ENCODE data around the gene FOXP1. TPM values are rescaled to one million over a fixed set of nuclear protein-coding genes. Genes with fewer than 3 reads are reported as not detected.

Gene FOXP1
- total and polyA plus RNA-seq, 9 of the 15 experiments (the other 6 are each of a cell fraction or from before 2014, with no cell fraction given): 7.7 to 34.5 (median 13.7) TPM

GRCh38 chr3:71128961-71129360, 454.6 kb downstream of the FOXP1 start:
- H3K9me3 ChIP-seq (replicated peaks; ENCODE audit: control insufficient read depth, insufficient read depth, low read depth, low read length): no peaks in the 10 kb centered on the region
- ATAC-seq (no peak), FAIRE-seq (no peak), DNase-seq (ENCODE audit: extremely low read depth in 1 of 4, low spot score in 3 of 4) (peak in 1 of 4 experiments; percentile 21)
- 0% methylated on average over 6 of the region's 6 CpGs for WGBS (ENCODE audit: insufficient coverage, low coverage, missing lambda C conversion rate)
- H3K79me2 ChIP-seq (ENCODE audit: control insufficient read depth, insufficient read depth, low read length): peaks cover 54% of the 10 kb centered on the region
- no peaks in the 10 kb centered on the region for H4K20me1 ChIP-seq (replicated peaks; ENCODE audit: control insufficient read depth, insufficient read depth, low read length)
- ChIA-PET POLR2A (interaction anchor here (0.6 to 0.7 kb wide), 2 partner anchors 36 to 198 kb away, joined by 3 to 7 read pairs; no protein-coding TSS in a partner anchor), CTCF (ENCODE audit: low intra/inter-chr PET ratio) (no interaction called here)
- H3K36me3 ChIP-seq (ENCODE audit: control insufficient read depth, insufficient read depth, low read length): no peaks in the 10 kb centered on the region
- H3K27ac ChIP-seq (ENCODE audit: extremely low read depth, low read depth, low read length): peak overlapping the region; percentile 83
- no peak for TF ChIP-seq THRB (CRISPR knock-in tag; conservative IDR thresholded peaks at IDR 0.05)
- TF ChIP-seq ZNF212 (CRISPR knock-in tag; IDR thresholded peaks at IDR 0.05): no peak
- 0 out of 4 replicates have a peak, but pooled peaks of 1 of the 2 experiments have one; percentile 13 for TF ChIP-seq ZNF318 (IDR thresholded peaks at IDR 0.05; ENCODE audit: borderline replicate concordance in 1 of 2, low read depth in 1 of 2)
- no peak for TF ChIP-seq NUFIP1 (IDR thresholded peaks at IDR 0.05; ENCODE audit: partially characterized antibody)
- no peak for TF ChIP-seq ZBTB34 (CRISPR knock-in tag; IDR thresholded peaks at IDR 0.05)
- H3K9ac ChIP-seq (ENCODE audit: insufficient read depth in 1 of 2, low read depth in 2 of 2, low read length in 2 of 2): peak overlapping the region in 1 of 2 experiments; percentile 74; a peak in 2 of 4 replicates
- H3K4me3 ChIP-seq: peak overlapping the region; percentile 43
- no TSS peak for BruUV-seq (replicated peaks)
- intact Hi-C loops (cut with micrococcal nuclease) (no loop called here), in situ Hi-C loops (cut with MboI) (no loop called here)
- no peaks in the 10 kb centered on the region for H3K9me1 ChIP-seq (ENCODE audit: control insufficient read depth, insufficient read depth, low read length)
- H3K27me3 ChIP-seq (ENCODE audit: control insufficient read depth in 2 of 2, insufficient read depth in 2 of 2, low read length in 2 of 2): no peaks in the 10 kb centered on the region
- peak overlapping the region; percentile 80 for H3K4me2 ChIP-seq (ENCODE audit: insufficient read depth, low read length)
- H3K4me1 ChIP-seq (replicated peaks in 1 of 2; ENCODE audit: control insufficient read depth in 2 of 2, insufficient read depth in 2 of 2, low read length in 2 of 2): peaks cover 0 to 27% of the 10 kb centered on the region in 2 experiments; a peak in 3 of 5 replicates
- H2AFZ ChIP-seq (ENCODE audit: low read depth, low read length): peak overlapping the region; percentile 72; the same call in 1 of the 2 replicates
